GM06990 (cell line): ENCODE measurements around the gene DUT.

Experiments used
- DNase-seq: peaks from one replicate; pipeline ENCODE4 v3.0.0-alpha.2; 2011; ENCODE audit not compliant: insufficient read length; ENCODE audit errors: extremely low read depth
- H3K27me3 ChIP-seq: replicated peaks from 2 replicates; pipeline ENCODE4 v1.6.0; 2011; ENCODE audit warnings: low read length; ENCODE audit not compliant: control insufficient read depth, insufficient read depth
- H3K36me3 ChIP-seq: 2 replicates; pipeline ENCODE4 v1.5.1; 2011; ENCODE audit warnings: low read length; ENCODE audit not compliant: control insufficient read depth, insufficient read depth
- H3K4me3 ChIP-seq: replicated peaks from 2 replicates; pipeline ENCODE4 v1.5.1; 2011; ENCODE audit warnings: low read depth, mild to moderate bottlenecking, control low read depth, low read length
- CTCF ChIP-seq: IDR thresholded peaks from 2 replicates; pipeline ENCODE4 v1.5.1; 2011; ENCODE audit warnings: low read length, control low read depth, mild to moderate bottlenecking, inconsistent platforms; ENCODE audit not compliant: insufficient read depth, poor library complexity, severe bottlenecking

DUT gene

GRCh38 chr15:48331796-48332641, 790 bp downstream of the DUT start:
- DNase-seq: peak; percentile 83
- H3K27me3 ChIP-seq: no peaks in the 10 kb centered on the region
- no peak for TF ChIP-seq CTCF
- H3K36me3 ChIP-seq: peaks cover 8% of the 10 kb centered on the region
- H3K4me3 ChIP-seq: peak overlapping the region; percentile 76

DNA sequence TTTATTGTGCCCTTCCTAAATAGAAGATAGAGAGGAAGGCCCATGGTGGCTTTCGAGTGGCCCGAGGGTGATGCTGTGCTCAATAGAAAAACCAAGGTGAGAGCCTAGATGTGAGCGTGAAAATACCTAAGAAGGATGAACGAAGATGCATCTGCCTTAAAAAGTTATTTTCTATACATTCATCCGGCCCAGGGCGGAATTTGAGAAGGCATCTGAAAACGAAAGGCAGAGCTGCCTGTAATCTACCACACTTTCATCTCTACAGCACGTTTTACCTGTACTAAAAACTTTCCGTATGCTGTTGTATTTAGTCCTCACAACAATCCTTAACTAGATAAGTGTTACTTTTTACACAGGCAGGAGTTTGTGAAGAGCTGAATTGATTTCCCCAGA, 1.4 kb downstream of the DUT start:
- peak overlapping the region; percentile 76 for H3K4me3 ChIP-seq
- DNase-seq: no peak
- no peaks in the 10 kb centered on the region for H3K27me3 ChIP-seq
- TF ChIP-seq CTCF: no peak
- H3K36me3 ChIP-seq: peaks cover 8% of the 10 kb centered on the region

- Histone ChIP-seq H3K27me3 (no peaks in the 10 kb centered on the region), H3K4me3 (peak overlapping the region; percentile 76), H3K36me3 (peaks cover 8% of the 10 kb centered on the region)
- DNase-seq: no peak
- no peak for TF ChIP-seq CTCF
These were observed 2.3 kb downstream of the DUT start for GRCh38 chr15:48333540-48333939.

DNA sequence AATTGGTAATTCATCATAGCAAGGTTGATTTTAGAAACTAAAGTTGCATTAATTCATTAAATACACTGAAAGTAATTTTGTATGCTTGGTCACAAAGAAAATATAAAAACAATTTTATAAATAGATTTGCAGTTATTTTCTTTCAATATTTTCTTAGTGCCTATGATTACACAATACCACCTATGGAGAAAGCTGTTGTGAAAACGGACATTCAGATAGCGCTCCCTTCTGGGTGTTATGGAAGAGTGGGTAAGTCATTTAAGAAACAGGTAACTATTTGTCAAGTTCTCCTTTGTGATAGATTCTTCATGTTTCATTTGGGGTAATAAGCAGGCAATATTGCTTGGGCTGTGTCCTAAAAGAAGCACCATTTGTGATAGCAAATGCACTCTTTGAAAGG, 3.0 kb downstream of the DUT start:
- no peak for TF ChIP-seq CTCF
- Histone ChIP-seq H3K36me3 (peaks cover 8% of the 10 kb centered on the region), H3K27me3 (no peaks in the 10 kb centered on the region), H3K4me3 (no peak overlapping the region)
- DNase-seq: no peak

DNA sequence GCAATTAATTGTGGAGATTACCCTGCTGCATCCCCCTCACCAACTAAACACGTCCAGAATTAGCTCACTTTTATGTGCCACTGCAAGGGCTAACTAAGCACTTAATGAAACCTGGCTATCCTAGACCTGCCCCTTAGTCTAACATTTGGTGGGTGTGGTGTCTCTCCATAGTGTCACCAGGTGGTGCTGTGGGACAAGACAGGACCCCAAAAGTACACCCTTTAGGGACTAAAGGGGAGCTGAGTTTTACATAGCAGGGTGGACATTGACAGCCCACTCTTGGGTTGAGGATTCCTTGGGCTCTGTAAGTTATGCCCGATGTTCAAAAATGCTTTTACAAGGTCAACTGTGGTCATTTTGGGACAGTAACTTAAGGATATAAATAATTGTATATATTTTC, 5.7 kb downstream of the DUT start:
- H3K36me3 ChIP-seq: peaks cover 8% of the 10 kb centered on the region
- H3K27me3 ChIP-seq: no peaks in the 10 kb centered on the region
- no peak overlapping the region for H3K4me3 ChIP-seq
- no peak for DNase-seq
- TF ChIP-seq CTCF: peak; percentile 49
